ENCODE measurements around the gene RPS6KC1.
"Not testable (repeated sequence)": the region's sequence is repeated elsewhere in the genome, so short reads cannot be mapped to it uniquely, and the experiment has no call there.

Gene RPS6KC1

DNA sequence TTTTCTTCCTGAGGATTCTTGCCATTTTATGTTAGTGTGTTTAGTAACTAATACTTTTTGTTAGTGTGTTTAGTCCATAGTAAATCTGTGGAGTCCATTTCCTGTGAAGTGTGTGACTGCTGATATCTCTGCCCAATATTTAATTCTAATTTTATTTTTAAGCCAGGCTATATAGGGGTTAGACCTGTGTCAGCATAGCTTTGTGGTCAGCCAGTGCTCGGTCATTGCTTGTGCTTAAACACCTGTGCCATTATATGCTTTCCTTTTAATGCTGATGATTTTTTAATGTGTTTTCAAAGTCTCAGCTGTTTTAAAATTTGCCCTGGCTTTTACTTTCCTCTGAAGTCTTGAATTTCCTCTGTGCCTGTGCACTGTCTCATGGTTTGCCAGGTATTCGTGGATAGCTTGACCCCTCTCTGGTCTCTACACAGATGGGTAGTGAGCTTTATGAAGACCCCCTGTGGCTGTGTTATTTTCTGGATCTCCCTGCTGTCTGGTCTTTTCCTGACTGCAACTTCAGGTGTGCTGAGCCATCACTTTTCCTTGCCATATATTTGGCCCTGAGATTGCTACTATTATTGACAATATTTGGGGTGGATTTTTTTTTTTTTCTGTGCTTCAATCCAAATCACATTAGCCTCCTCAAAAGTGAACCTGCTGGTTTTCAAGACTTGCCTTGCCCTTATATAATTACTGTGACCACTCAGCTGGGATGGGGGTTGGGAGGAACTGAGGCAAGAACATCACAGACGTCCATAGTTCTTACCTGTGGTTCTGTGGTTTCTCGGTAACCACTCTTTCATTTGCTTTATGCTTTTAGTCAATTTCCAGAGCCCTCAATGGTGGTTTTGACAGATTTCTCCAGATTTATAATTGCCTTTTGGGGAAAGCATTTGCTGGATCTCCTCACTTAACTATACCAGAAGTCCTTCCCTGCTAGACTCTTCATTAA lies 59.6 kb downstream of the RPS6KC1 start:
- DNase-seq (ENCODE audit: low read depth): no peak

DNA sequence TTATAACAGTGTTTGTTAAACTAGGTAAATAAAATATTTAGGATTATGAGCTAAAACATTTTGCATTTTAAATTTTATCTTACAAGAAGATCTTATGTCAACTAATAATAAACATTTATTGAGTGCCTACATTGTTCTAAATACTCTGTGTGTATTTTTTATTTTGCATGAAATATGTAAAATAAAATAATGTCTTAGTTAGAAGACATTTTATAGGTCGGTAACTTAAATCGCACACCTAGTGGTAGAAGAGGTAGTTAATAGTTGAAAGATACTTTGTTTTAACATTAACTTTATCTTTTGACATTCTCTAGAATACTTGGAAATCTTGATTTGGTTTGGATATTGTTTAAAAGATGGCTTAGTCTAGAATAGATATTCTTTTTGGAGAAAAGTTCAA lies 60.5 kb downstream of the RPS6KC1 start:
- DNase-seq (ENCODE audit: low read depth): no peak

DNA sequence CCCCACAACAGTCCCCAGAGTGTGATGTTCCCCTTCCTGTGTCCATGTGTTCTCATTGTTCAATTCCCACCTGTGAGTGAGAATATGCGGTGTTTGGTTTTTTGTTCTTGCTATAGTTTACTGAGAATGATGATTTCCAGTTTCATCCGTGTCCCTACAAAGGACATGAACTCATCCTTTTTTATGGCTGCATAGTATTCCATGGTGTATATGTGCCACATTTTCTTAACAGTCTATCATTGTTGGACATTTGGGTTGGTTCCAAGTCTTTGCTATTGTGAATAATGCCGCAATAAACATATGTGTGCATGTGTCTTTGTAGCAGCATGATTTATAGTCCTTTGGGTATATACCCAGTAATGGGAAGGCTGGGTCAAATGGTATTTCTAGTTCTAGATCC lies 61.7 kb downstream of the RPS6KC1 start:
- not testable (repeated sequence) for DNase-seq (ENCODE audit: low read depth)

DNA sequence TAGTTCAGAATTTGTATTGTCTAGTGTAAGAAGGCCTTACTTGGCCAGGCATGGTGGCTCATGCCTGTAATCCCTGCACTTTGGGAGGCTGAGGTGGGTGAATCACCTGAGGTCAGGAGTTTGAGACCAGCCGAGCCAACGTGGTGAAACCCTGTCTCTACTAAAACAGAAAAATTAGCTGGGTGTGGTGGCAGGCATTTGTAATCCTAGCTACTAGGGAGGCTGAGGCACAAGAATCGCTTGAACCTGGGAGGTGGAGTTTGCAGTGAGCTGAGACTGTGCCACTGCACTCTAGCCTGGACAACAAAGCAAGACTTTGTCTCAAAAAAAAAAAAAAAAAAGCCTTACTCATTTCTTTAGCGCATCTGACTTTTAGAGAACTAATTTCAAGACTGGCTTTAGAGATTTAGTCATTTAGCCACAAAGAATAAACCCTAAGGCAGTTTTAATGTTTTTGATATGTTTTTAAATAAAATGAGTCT lies 66.7 kb downstream of the RPS6KC1 start:
- not testable (repeated sequence) for DNase-seq (ENCODE audit: low read depth)

DNA sequence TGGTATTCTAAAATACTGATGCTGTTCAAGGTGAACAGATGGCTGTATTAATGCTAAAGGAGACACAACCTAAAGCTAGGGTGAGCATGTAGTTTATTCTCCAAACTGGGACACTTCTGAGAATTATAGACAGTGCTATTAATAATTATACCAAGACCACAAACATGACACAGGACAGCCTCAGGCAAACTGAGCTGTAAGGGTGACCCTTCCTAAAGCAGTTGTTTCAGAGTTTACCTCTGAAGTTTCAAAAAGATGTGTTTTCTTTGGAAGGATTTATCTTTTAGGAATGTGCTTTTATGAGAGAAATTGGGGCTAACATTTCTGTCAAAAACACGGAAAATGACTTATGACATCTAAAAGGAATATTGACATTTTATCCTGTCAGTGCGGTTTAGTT lies 68.8 kb downstream of the RPS6KC1 start:
- DNase-seq (ENCODE audit: low read depth): no peak

- DNase-seq (ENCODE audit: low read depth): no peak
These were observed 69.3 kb downstream of the RPS6KC1 start for GRCh38 chr1:213120386-213120785.

GRCh38 chr1:213120961-213121360 lies 69.9 kb downstream of the RPS6KC1 start:
- DNase-seq (ENCODE audit: low read depth): no peak

GRCh38 chr1:213122514-213122929 lies 71.5 kb downstream of the RPS6KC1 start:
- no peak for DNase-seq (ENCODE audit: low read depth)

- no peak for DNase-seq (ENCODE audit: low read depth)
These were observed 72.0 kb downstream of the RPS6KC1 start for GRCh38 chr1:213123087-213123486.

GRCh38 chr1:213123536-213123935 lies 72.5 kb downstream of the RPS6KC1 start:
- no peak for DNase-seq (ENCODE audit: low read depth)

DNA sequence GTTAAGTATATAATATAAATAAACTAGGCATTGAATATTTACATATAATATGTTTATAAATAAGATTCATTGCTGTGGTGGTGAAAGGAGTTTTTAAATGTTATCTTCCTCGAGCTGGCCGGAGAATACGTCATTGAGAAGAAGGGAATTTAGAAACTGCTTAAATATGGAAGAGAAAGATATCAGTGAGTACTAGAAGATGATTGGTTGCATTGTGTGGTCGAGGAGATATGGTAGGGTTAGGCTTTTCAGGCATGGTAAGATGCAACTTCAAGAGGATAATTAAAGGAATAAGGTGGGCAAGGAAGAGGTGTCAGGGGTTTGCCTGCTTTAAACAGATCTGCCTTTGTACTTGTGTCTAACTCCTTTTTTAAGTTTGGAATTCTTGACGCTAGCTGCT lies 73.5 kb downstream of the RPS6KC1 start:
- no peak for DNase-seq (ENCODE audit: low read depth)

DNA sequence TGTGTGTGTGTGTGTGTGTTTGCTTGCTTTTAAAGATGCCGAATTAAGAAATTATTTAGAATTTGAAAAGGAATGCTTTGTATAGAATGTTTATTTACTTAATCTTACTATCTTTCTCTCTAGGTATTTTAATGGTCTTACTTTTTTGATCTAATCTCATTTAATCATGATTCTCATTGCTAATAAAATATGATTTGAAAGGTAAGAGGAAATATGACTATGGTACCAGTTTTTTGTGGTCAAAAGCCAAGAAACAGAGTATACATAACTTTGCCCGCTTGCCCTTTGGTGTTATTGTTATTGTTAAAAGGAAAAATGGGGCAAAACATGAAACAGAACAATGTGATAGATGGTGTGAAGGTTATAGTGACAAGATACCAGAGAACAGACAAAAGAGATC lies 74.6 kb downstream of the RPS6KC1 start:
- no peak for DNase-seq (ENCODE audit: low read depth)

DNA sequence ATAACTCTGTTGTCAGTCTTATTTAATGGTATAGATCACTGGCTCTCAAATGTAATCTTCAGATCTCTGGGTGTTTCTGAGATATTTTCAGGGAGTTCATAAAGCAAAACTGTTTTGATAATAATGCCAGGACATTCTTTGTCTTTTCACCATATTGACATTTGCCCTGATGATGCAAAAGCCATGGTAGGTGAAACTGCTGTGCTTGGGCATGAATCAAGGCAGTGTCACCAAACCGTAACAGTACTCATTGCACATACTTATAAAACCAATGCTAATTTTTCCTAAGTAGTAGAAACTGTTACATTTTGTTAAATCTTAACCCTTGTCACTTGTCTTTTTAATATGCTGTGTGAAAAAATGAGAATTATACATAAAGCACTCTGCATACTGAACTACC lies 76.0 kb downstream of the RPS6KC1 start:
- DNase-seq (ENCODE audit: low read depth): no peak

DNA sequence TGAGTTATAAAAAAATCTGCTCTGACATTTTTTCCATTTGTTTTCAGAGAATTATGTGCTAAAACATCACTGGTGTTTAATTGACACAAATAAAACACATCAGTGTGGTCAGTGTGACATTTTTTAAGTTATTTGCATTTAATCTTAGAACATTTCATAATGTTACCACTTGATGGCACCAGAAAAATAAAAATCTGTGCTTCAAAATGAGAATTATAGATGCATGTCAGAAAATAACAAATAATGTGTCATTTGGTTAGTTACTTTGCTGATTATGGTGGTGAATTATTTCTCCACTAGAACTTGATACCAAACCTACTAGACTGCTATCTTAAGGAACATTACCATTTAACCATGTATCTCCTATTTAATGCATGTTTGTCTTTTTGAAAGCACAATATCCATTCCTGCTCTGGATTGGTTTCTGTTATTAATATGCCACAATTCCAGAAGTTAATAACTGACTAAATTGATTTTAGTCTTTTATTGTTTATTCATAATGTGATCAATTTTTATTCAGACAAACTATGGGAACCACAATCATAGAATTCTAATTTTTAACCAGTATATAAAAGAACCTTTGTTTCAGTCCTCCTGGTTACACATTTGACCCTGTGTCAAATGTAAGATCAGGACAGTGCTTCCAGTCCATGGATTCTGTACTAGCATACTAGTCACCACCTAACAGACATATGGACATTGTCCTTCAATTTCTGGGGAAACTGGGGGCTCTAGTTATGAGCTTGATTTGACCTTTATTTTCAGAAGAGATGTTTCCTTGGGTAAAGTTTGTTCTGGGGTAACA lies 81.0 kb downstream of the RPS6KC1 start:
- DNase-seq (ENCODE audit: low read depth): no peak

GRCh38 chr1:213135572-213135971 lies 84.5 kb downstream of the RPS6KC1 start:
- DNase-seq (ENCODE audit: low read depth): no peak

GRCh38 chr1:213136190-213136917 lies 85.3 kb downstream of the RPS6KC1 start:
- DNase-seq (ENCODE audit: low read depth): no peak

- DNase-seq (ENCODE audit: low read depth): no peak
These were observed 87.3 kb downstream of the RPS6KC1 start for GRCh38 chr1:213138391-213138790.

DNA sequence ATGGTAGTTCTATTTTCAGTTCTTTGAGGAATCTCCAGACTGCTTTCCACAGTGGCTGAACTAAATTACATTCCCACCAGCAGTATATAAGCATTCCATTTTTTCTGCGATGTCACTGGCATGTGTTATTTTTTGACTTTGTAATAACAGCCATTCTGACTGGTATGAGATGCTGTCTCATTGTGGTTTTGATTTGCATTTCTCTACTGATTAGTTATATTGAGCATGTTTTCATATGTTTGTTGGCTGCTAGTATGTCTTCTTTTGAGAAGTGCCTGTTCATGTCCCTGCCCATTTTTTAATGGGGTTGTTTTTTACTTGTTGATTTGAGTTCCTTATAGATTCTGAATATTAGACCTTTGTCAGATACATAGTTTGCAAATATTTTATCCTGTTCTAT lies 87.9 kb downstream of the RPS6KC1 start:
- no peak for DNase-seq (ENCODE audit: low read depth)

DNA sequence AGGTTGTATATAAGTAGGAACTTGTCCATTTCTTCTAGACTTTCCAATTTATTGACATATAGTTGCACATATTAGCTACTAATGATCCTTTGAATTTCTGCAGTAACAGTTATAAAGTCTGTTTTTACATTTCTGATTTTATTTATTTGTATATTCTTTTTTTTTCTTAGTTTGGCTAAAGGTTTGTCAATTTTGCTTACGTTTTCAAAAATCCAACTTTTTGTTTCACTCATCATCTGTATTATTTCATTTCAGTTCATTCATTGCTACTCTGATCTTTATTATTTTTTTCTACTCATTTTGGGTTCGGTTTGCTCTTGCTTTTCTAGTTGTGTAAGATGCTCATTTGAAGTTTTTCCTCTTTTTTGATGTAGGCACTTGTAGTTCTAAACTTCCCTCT lies 97.9 kb downstream of the RPS6KC1 start:
- DNase-seq (ENCODE audit: low read depth): no peak

DNA sequence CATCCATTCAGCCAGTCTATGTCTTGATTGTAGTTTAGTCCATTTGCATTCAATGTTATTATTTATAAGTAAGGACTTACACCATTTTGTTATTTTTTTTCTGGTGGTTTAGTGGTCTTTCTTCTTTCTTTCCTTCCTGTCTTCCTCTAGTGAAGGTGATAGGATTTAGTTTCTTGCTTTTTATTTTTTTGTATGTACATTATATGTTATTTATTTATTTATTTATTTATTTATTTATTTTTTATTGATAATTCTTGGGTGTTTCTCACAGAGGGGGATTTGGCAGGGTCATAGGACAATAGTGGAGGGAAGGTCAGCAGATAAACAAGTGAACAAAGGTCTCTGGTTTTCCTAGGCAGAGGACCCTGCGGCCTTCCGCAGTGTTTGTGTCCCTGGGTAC lies 99.0 kb downstream of the RPS6KC1 start:
- DNase-seq (ENCODE audit: low read depth): not testable (repeated sequence)

DNA sequence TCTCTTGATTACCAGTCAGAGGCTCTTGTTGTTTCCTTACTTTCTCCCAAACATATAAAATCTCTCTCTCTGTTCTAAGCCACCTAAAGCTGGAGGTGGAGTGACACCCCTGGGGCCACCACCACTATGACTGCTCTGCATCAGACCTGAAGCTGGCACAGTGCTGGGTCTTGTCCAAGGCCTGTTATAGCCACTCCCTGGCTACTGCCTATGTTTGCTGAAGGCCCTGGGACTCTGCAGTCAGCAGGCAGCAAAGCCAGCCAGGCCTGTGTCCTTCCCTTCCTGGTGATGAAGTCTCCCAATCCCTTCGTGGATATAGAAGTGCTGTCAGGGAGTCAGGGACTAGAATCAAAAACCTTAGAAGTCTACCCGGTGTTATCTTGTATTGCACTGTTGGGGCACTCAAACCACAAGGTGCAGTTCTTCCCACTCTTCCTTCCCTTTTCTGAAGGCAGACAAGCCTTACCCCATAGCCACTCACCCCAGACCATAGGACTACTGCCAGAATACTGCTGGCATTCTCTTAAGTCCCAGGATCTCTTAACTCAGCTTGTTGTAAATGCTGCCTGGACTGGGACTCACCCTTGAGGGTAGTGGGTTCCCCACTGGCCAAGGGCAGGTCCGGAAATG lies 103.1 kb downstream of the RPS6KC1 start:
- no peak for DNase-seq (ENCODE audit: low read depth)

- DNase-seq (ENCODE audit: low read depth): no peak
These were observed 108.3 kb downstream of the RPS6KC1 start for GRCh38 chr1:213159376-213159775.

All from GM04503 (cell line).